ENCODE results near the gene CHI3L2. TPM values are rescaled to one million over a fixed set of nuclear protein-coding genes. Genes with fewer than 3 reads are reported as not detected.

CHI3L2 gene
- polyA plus RNA-seq, 2 of the 4 experiments (the other 2 are of a cell fraction): 0.23 to 0.43 TPM

- H3K4me3 ChIP-seq: no peak overlapping the region
- TF ChIP-seq KDM1A (IDR thresholded peaks at IDR 0.05; ENCODE audit: low read depth): no peak
- no peak for TF ChIP-seq ESRRA (IDR thresholded peaks at IDR 0.05; ENCODE audit: borderline replicate concordance, low read length)
- TF ChIP-seq NFE2L2 (conservative IDR thresholded peaks at IDR 0.05; ENCODE audit: low read length): no peak
- no peak for TF ChIP-seq CBX8 (IDR thresholded peaks at IDR 0.05)
- no peak for TF ChIP-seq ZNF302 (CRISPR knock-in tag; IDR thresholded peaks at IDR 0.05)
- TF ChIP-seq E2F6 (IDR thresholded peaks at IDR 0.05; ENCODE audit: borderline replicate concordance, low read depth): no peak
- TF ChIP-seq KDM5A (IDR thresholded peaks at IDR 0.05): no peak
- TF ChIP-seq HOXB13 (CRISPR knock-in tag; IDR thresholded peaks at IDR 0.05; ENCODE audit: low read depth): no peak
- no peak for TF ChIP-seq POLR2A (IDR thresholded peaks at IDR 0.05; ENCODE audit: low read length)
- CTCF ChIA-PET: no interaction called here
- no peak overlapping the region for H3K27ac ChIP-seq
- H3K4me1 ChIP-seq: no peaks in the 10 kb centered on the region
- ATAC-seq (no peak), DNase-seq (ENCODE audit: low read depth in 1 of 2, low spot score in 1 of 2) (no peak), FAIRE-seq (no peak)
- H3K9me3 ChIP-seq: no peaks in the 10 kb centered on the region
- no peak overlapping the region for H3K4me2 ChIP-seq
- POLR2A ChIA-PET: no interaction called here
Measured at GRCh38 chr1:111283838-111284237, 56.3 kb downstream of the CHI3L2 start.

GRCh38 chr1:111285879-111286278, 58.4 kb downstream of the CHI3L2 start:
- H3K4me1 ChIP-seq: no peaks in the 10 kb centered on the region
- CTCF ChIA-PET: interaction anchor here (1.3 kb wide), 1 partner anchor 63 kb away, joined by 3 read pairs; no protein-coding TSS in a partner anchor
- DNase-seq (ENCODE audit: low read depth in 1 of 2, low spot score in 1 of 2): no peak
- no peak overlapping the region for H3K4me3 ChIP-seq
- TF ChIP-seq TP53 (CRISPR knock-in tag; IDR thresholded peaks at IDR 0.05): no peak
- no peak for TF ChIP-seq BHLHE40 (IDR thresholded peaks at IDR 0.05; ENCODE audit: low read depth, low read length)
- no peak for TF ChIP-seq PBX3 (IDR thresholded peaks at IDR 0.05)
- TF ChIP-seq FOXS1 (CRISPR knock-in tag; IDR thresholded peaks at IDR 0.05): no peak
- no peak for TF ChIP-seq NFE2L2 (conservative IDR thresholded peaks at IDR 0.05; ENCODE audit: low read length)
- no peak for TF ChIP-seq TFCP2L1 (CRISPR knock-in tag; IDR thresholded peaks at IDR 0.05)
- TF ChIP-seq REST (IDR thresholded peaks at IDR 0.05): no peak
- TF ChIP-seq ZNF302 (CRISPR knock-in tag; IDR thresholded peaks at IDR 0.05): no peak
- TF ChIP-seq CEBPB (IDR thresholded peaks at IDR 0.05): no peak
- no peak for TF ChIP-seq CBX2 (IDR thresholded peaks at IDR 0.05; ENCODE audit: borderline replicate concordance, low read depth)
- TF ChIP-seq RNF2 (IDR thresholded peaks at IDR 0.05; ENCODE audit: borderline replicate concordance, low read depth): no peak
- H3K9me3 ChIP-seq: no peaks in the 10 kb centered on the region
- no peak for FAIRE-seq
- H3K4me2 ChIP-seq: no peak overlapping the region
- ATAC-seq: no peak
- POLR2A ChIA-PET: no interaction called here
- no peak overlapping the region for H3K27ac ChIP-seq
- WGBS (ENCODE audit: missing lambda C conversion rate): 44% methylated on average over 2 of the region's 2 CpGs

GRCh38 chr1:111286912-111287311, 59.4 kb downstream of the CHI3L2 start:
- DNase-seq (ENCODE audit: low read depth in 1 of 2, low spot score in 1 of 2) (no peak), FAIRE-seq (no peak), ATAC-seq (no peak)
- TF ChIP-seq JUNB (IDR thresholded peaks at IDR 0.05) (no peak), RCOR1 (IDR thresholded peaks at IDR 0.05; ENCODE audit: low read depth, low read length) (no peak), KDM1A (IDR thresholded peaks at IDR 0.05; ENCODE audit: low read depth) (no peak), ESRRA (IDR thresholded peaks at IDR 0.05; ENCODE audit: borderline replicate concordance, low read length) (no peak), TP53 (CRISPR knock-in tag; IDR thresholded peaks at IDR 0.05) (no peak), JUN (IDR thresholded peaks at IDR 0.05) (no peak), HOXB5 (CRISPR knock-in tag; IDR thresholded peaks at IDR 0.05) (no peak), BCL3 (IDR thresholded peaks at IDR 0.05) (no peak), E2F6 (IDR thresholded peaks at IDR 0.05; ENCODE audit: borderline replicate concordance, low read depth) (no peak), ZSCAN20 (CRISPR knock-in tag; IDR thresholded peaks at IDR 0.05) (no peak), SMC3 (IDR thresholded peaks at IDR 0.05) (no peak), HEYL (CRISPR knock-in tag; IDR thresholded peaks at IDR 0.05) (no peak), KDM5A (IDR thresholded peaks at IDR 0.05) (no peak)
- CTCF ChIA-PET: no interaction called here
- POLR2A ChIA-PET: no interaction called here
- WGBS (ENCODE audit: missing lambda C conversion rate): 0% methylated on average over 1 of the region's 1 CpG
- no peak overlapping the region for H3K4me3 ChIP-seq
- no peaks in the 10 kb centered on the region for H3K9me3 ChIP-seq
- no peaks in the 10 kb centered on the region for H3K4me1 ChIP-seq
- no peak overlapping the region for H3K27ac ChIP-seq
- H3K4me2 ChIP-seq: no peak overlapping the region

Measured in A549 (cell line).